NB4 (cell line): ENCODE results near the gene DPEP3.

ENCODE experiments used
- DNase-seq: peaks from one replicate; pipeline ENCODE4 v3.0.0; 2010; ENCODE audit warnings: low read depth
- H3K4me3 ChIP-seq: one replicate; pipeline ENCODE4 v1.5.1; 2011; ENCODE audit warnings: mild to moderate bottlenecking, low read depth, low read length, moderate library complexity
- CTCF ChIP-seq: IDR thresholded peaks from one replicate; pipeline ENCODE4 v1.5.1; 2012; ENCODE audit warnings: low read depth, low read length
- MYC ChIP-seq: IDR thresholded peaks from 2 replicates; pipeline ENCODE4 v1.6.1; 2011; ENCODE audit warnings: low read depth, low read length
- POLR2A ChIP-seq: IDR thresholded peaks from 2 replicates; pipeline ENCODE4 v1.6.1; 2011; ENCODE audit warnings: mild to moderate bottlenecking; ENCODE audit not compliant: insufficient read length; ENCODE audit errors: extremely low read depth
- TF ChIP-seq, protein P1 (sequence below): IDR thresholded peaks from 2 replicates; pipeline ENCODE4 v1.6.1; 2011; ENCODE audit warnings: low read depth, low read length

DPEP3 gene

DNA sequence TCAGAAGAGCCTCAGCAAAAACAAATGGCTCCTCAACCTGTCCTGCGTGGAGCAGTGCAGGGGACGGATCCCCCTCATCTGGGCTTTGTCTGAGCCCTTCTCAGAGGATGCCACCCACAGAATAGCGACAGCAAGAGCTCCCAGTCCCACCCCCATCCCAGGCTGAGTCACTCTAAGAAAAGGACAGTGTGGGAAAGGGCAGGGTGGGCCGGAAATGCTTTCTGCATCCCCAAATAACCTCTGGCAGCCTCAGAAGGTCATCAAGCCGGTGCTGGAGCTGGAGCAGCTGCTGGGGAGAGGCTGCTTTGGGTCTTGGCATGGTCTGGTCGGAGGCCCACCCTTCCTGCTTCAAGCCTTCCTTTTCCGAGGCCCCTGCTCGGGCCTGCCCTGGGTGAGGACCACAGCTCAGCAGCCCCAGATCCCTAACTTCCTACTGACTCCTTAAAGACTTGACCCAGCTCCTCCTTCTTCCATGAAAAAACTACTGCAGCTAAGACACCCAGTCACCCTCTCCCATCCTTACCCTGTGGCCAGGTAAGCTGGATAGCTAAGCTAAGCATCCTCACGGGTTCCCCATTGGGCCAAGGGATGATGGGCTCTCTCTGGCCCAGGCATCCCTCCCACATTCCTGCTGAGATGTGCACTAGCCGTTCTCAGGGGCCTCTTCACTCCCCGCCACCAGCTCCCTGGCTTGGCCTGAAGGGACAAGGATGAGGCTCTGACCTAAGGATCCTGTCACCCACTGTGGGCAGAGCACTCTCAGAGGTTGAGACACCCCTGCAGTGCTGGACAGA, 20.6 kb downstream of the DPEP3 start:
- no peak for DNase-seq
- no peak overlapping the region for H3K4me3 ChIP-seq
- TF ChIP-seq MYC: no peak
- TF ChIP-seq CTCF: no peak
- no peak for TF ChIP-seq POLR2A
- TF ChIP-seq, protein P1, sequence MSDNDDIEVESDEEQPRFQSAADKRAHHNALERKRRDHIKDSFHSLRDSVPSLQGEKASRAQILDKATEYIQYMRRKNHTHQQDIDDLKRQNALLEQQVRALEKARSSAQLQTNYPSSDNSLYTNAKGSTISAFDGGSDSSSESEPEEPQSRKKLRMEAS: no peak

GRCh38 chr16:67957622-67958021, 22.7 kb downstream of the DPEP3 start:
- no peak overlapping the region for H3K4me3 ChIP-seq
- no peak for DNase-seq
- TF ChIP-seq, protein P1: no peak
- TF ChIP-seq MYC (no peak), CTCF (no peak), POLR2A (no peak)

DNA sequence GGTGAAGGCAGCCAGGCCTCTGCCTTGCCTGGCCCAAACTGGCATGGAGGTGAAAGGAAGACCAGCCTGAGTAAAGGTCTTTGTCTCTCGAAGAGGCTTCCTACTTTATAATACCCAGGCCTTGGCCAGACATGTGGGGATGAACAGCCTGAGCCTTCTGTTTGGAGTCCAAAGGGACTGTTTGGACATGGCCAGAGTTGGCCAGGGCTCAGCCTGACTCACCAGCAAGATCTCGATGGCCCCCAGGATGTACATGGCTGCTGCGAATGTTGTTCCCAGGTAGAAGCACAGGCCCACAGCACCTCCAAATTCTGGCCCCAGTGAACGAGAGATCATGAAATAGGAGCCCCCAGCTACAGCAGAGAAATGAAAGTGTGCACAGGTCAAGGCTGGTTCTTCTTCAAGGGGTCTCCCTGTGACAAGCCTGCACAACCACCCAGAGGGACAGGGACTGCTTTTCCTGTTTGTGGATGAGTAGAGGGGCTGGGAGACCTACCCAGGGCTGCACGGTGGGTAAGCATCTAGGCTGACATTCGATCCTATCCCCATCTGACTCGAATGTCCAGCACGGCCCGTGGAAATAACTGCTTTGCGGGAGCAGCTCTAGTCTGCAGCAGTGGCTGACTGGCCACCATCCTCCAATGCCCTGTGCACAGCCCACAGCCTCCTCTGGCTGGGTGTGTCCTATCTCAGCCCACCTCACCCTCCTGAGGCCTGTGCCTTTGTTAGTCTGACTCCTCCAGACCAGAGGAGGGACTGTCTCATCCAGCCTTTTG, 25.7 kb downstream of the DPEP3 start:
- no peak for TF ChIP-seq POLR2A
- DNase-seq: no peak
- H3K4me3 ChIP-seq: no peak overlapping the region

- TF ChIP-seq, protein P1: no peak
- TF ChIP-seq POLR2A (no peak), MYC (no peak), CTCF (no peak)
- no peak for DNase-seq
- H3K4me3 ChIP-seq: no peak overlapping the region
Measured at GRCh38 chr16:67953641-67954375, 26.5 kb downstream of the DPEP3 start.

GRCh38 chr16:67951485-67951884, 28.8 kb downstream of the DPEP3 start:
- DNase-seq: no peak
- TF ChIP-seq, protein P1: no peak
- TF ChIP-seq POLR2A: no peak
- no peak for TF ChIP-seq CTCF
- H3K4me3 ChIP-seq: no peak overlapping the region

DNA sequence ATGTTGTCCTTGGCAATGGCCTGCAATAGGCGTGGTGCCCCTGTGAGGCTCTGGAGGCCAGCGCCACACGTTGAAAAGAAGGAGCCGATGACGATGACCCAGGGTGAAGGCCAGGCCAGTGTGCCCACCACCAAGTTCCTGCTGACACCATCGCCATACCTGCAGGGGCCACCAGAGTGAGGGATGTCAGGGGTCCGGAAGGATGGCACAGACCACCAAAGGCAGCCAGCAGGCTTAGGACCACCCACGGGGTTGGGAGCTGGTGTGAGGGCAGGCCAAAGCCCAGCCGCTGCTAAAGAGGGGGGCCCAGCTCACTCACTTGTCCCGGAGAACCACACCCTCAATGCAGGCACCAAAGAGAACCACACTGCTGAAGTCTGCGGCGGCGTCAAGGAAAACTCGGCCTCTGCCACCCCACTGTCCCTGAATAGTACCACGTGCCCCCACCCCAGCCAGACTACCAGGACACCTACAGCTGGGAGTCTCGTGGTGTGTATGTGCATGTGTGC, 29.9 kb downstream of the DPEP3 start:
- H3K4me3 ChIP-seq: no peak overlapping the region
- DNase-seq: no peak
- TF ChIP-seq MYC (no peak), CTCF (no peak), POLR2A (no peak)
- TF ChIP-seq, protein P1: no peak
